Measurements from ENCODE around the gene FGFBP3. TPM values are rescaled to one million over a fixed set of nuclear protein-coding genes. Genes with fewer than 3 reads are reported as not detected.

Gene FGFBP3
- total and polyA plus RNA-seq, 12 donors = 0.21 to 0.67 (median 0.45) TPM

- no peaks in the 10 kb centered on the region for H3K36me3 ChIP-seq
- no peak for ATAC-seq
- TF ChIP-seq CTCF (IDR thresholded peaks at IDR 0.05) = no peak
Measured at GRCh38 chr10:91879515-91880170, 29.6 kb downstream of the FGFBP3 start.

GRCh38 chr10:91875779-91876178, 33.5 kb downstream of the FGFBP3 start:
- Histone ChIP-seq H3K9me3 (no peaks in the 10 kb centered on the region), H3K4me1 (peaks cover 0 to 5% (median 0%) of the 10 kb centered on the region in 9 donors), H3K27me3 (no peaks in the 10 kb centered on the region), H3K4me3 (no peak overlapping the region), H3K36me3 (no peaks in the 10 kb centered on the region), H3K27ac (no peak overlapping the region)
- TF ChIP-seq CTCF (IDR thresholded peaks at IDR 0.05) = no peak
- DNase-seq (no peak), ATAC-seq (no peak)
- 54 to 78% methylated on average over 1 of the region's 1 CpG for WGBS, 2 donors
- intact Hi-C loops (cut with DNase I) = no loop called here

More at GRCh38 chr10:91879515-91880170, 29.6 kb downstream of the FGFBP3 start:
- intact Hi-C loops (cut with DNase I) = no loop called here
- no peaks in the 10 kb centered on the region for H3K27me3 ChIP-seq
- peak overlapping the region in 1 of 10 donors; percentile 43 for H3K27ac ChIP-seq
- no peak overlapping the region for H3K4me3 ChIP-seq
- H3K4me1 ChIP-seq = peaks cover 3 to 21% (median 13%) of the 10 kb centered on the region in 9 donors
- WGBS, 2 donors = 43 to 45% methylated on average over 7 of the region's 7 CpGs
- H3K9me3 ChIP-seq = peaks cover 0 to 6% (median 0%) of the 10 kb centered on the region in 11 donors
- DNase-seq = no peak

GRCh38 chr10:91875156-91875555, 34.1 kb downstream of the FGFBP3 start:
- Histone ChIP-seq H3K4me3 (no peak overlapping the region), H3K36me3 (no peaks in the 10 kb centered on the region), H3K4me1 (peaks cover 0 to 2% (median 0%) of the 10 kb centered on the region in 9 donors), H3K9me3 (no peaks in the 10 kb centered on the region), H3K27ac (no peak overlapping the region), H3K27me3 (no peaks in the 10 kb centered on the region)
- TF ChIP-seq CTCF (IDR thresholded peaks at IDR 0.05) = no peak
- ATAC-seq (no peak), DNase-seq (no peak)
- intact Hi-C loops (cut with DNase I) = no loop called here
- WGBS, 2 donors = 92 to 96% methylated on average over 2 of the region's 2 CpGs

- DNase-seq (no peak), ATAC-seq (no peak)
- TF ChIP-seq CTCF (IDR thresholded peaks at IDR 0.05) = no peak
- Histone ChIP-seq H3K27ac (no peak overlapping the region), H3K9me3 (no peaks in the 10 kb centered on the region), H3K27me3 (no peaks in the 10 kb centered on the region), H3K36me3 (peaks cover 0 to 65% (median 37%) of the 10 kb centered on the region in 9 donors), H3K4me1 (no peaks in the 10 kb centered on the region), H3K4me3 (no peak overlapping the region)
- intact Hi-C loops (cut with DNase I) = no loop called here
- WGBS, 2 donors = 83 to 91% methylated on average over 2 of the region's 2 CpGs
Measured at GRCh38 chr10:91865562-91866081, 43.7 kb downstream of the FGFBP3 start.
